HEK293 (cell line): ENCODE data around the gene CR1.
"Not testable (repeated sequence)": the region's sequence is repeated elsewhere in the genome, so short reads cannot be mapped to it uniquely, and the experiment has no call there.

Experiments used
- CTCF ChIA-PET: fragments of 350-600 bp; formaldehyde crosslinking; extraction: SDS; loops from one replicate; lab custom pipeline; 2021; ENCODE audit warnings: antibody characterized with exemption; lab: Yijun Ruan, JAX
- POLR2A ChIA-PET: fragments of 300-600 bp; formaldehyde crosslinking; extraction: SDS; loops from one replicate; lab custom pipeline; 2020; ENCODE audit warnings: antibody characterized with exemption, inconsistent platforms; lab: Yijun Ruan, JAX
- H3K27ac ChIP-seq: fragments of 200-500 bp; sonication (Bioruptor generic); 2 replicates; pipeline ENCODE4 v1.5.1; 2014; ENCODE audit warnings: low read depth, low read length, control low read depth, inconsistent platforms; ENCODE audit errors: extremely low read depth
- H3K36me3 ChIP-seq, 2 experiments: fragments of 200-500 bp in 1 of 2; sonication (Bioruptor generic) in 1 of 2; 1 replicate in 1 of 2; 2 replicates in 1 of 2; pipeline ENCODE4 v1.5.1; 2014 to 2017; ENCODE audit warnings: inconsistent platforms in 2 of 2, low read length in 2 of 2; ENCODE audit not compliant: control insufficient read depth in 2 of 2, insufficient read depth in 1 of 2
- H3K4me1 ChIP-seq: fragments of 200-500 bp; sonication (Bioruptor generic); 2 replicates; pipeline ENCODE4 v1.5.1; 2014; ENCODE audit warnings: mild to moderate bottlenecking, low read length, inconsistent platforms; ENCODE audit not compliant: control insufficient read depth, insufficient read depth
- H3K4me3 ChIP-seq: 2 replicates; pipeline ENCODE4 v1.5.1; 2011; ENCODE audit warnings: low read depth, mild to moderate bottlenecking, control low read depth, low read length, moderate library complexity
- H3K9me3 ChIP-seq: fragments of 200-500 bp; sonication (Bioruptor generic); 2 replicates; pipeline ENCODE4 v1.5.1; 2014; ENCODE audit warnings: low read depth, low read length, inconsistent platforms; ENCODE audit not compliant: control insufficient read depth, insufficient read depth
- GFI1B ChIP-seq: fragments of 450-650 bp; formaldehyde crosslinking; IDR thresholded peaks from 2 replicates; pipeline ENCODE4 v1.5.1; 2016; ENCODE audit warnings: missing biosample characterization, missing genetic modification characterization
- GLI4 ChIP-seq: fragments of 450-650 bp; formaldehyde crosslinking; IDR thresholded peaks from 2 replicates; pipeline ENCODE4 v1.5.1; 2016; ENCODE audit warnings: missing biosample characterization, missing genetic modification characterization
- OSR2 ChIP-seq: fragments of 450-650 bp; formaldehyde crosslinking; IDR thresholded peaks from 2 replicates; pipeline ENCODE4 v1.5.1; 2016; ENCODE audit warnings: missing biosample characterization, missing genetic modification characterization
- PATZ1 ChIP-seq: fragments of 450-650 bp; formaldehyde crosslinking; IDR thresholded peaks from 2 replicates; pipeline ENCODE4 v1.5.1; 2016; ENCODE audit warnings: missing biosample characterization, missing genetic modification characterization
- PRDM1 ChIP-seq: fragments of 450-650 bp; formaldehyde crosslinking; IDR thresholded peaks from 2 replicates; pipeline ENCODE4; 2016; ENCODE audit warnings: missing biosample characterization, missing genetic modification characterization
- REST ChIP-seq: fragments of 450-650 bp; formaldehyde crosslinking; IDR thresholded peaks from 2 replicates; pipeline ENCODE4 v1.5.1; 2016; ENCODE audit warnings: missing biosample characterization, missing genetic modification characterization
- SALL2 ChIP-seq: fragments of 450-650 bp; formaldehyde crosslinking; IDR thresholded peaks from 2 replicates; pipeline ENCODE4 v1.5.0; 2017; ENCODE audit warnings: missing biosample characterization, mild to moderate bottlenecking, missing genetic modification characterization, borderline replicate concordance
- ZBTB21 ChIP-seq: fragments of 450-650 bp; formaldehyde crosslinking; IDR thresholded peaks from 2 replicates; pipeline ENCODE4 v1.5.1; 2017; ENCODE audit warnings: missing biosample characterization, missing genetic modification characterization
- ZBTB6 ChIP-seq: fragments of 450-650 bp; formaldehyde crosslinking; IDR thresholded peaks from 2 replicates; pipeline ENCODE4 v1.5.1; 2017; ENCODE audit warnings: missing biosample characterization, missing genetic modification characterization
- ZEB2 ChIP-seq: fragments of 450-650 bp; formaldehyde crosslinking; IDR thresholded peaks from 2 replicates; pipeline ENCODE4 v1.5.1; 2016; ENCODE audit warnings: missing biosample characterization, missing genetic modification characterization
- ZNF391 ChIP-seq: fragments of 450-650 bp; formaldehyde crosslinking; IDR thresholded peaks from 2 replicates; pipeline ENCODE4 v1.5.1; 2016; ENCODE audit warnings: low read depth, missing biosample characterization, missing genetic modification characterization, borderline replicate concordance
- ZNF621 ChIP-seq: fragments of 450-650 bp; formaldehyde crosslinking; IDR thresholded peaks from 2 replicates; pipeline ENCODE4 v1.5.1; 2017; ENCODE audit warnings: missing biosample characterization, missing genetic modification characterization
- ZNF626 ChIP-seq: fragments of 450-650 bp; sonication (Bioruptor Pico); formaldehyde crosslinking; IDR thresholded peaks from 2 replicates; pipeline ENCODE4 v1.5.1; 2018; ENCODE audit warnings: missing biosample characterization, missing genetic modification characterization, inconsistent platforms
- ZNF664 ChIP-seq: fragments of 450-650 bp; formaldehyde crosslinking; IDR thresholded peaks from 2 replicates; pipeline ENCODE4 v1.5.1; 2016; ENCODE audit warnings: missing biosample characterization, missing genetic modification characterization
- ZNF677 ChIP-seq: fragments of 450-650 bp; IDR thresholded peaks from 2 replicates; pipeline ENCODE4 v1.5.0; 2018; ENCODE audit warnings: missing biosample characterization, mild to moderate bottlenecking, missing genetic modification characterization, moderate library complexity
- ZNF701 ChIP-seq: fragments of 450-650 bp; formaldehyde crosslinking; IDR thresholded peaks from 2 replicates; pipeline ENCODE4 v1.5.1; 2016; ENCODE audit warnings: missing biosample characterization, missing genetic modification characterization
- ZNF777 ChIP-seq: fragments of 450-650 bp; formaldehyde crosslinking; IDR thresholded peaks from 2 replicates; pipeline ENCODE4 v1.5.1; 2017; ENCODE audit warnings: missing biosample characterization, missing genetic modification characterization, borderline replicate concordance
- ZSCAN18 ChIP-seq: fragments of 450-650 bp; formaldehyde crosslinking; IDR thresholded peaks from 2 replicates; pipeline ENCODE4 v1.5.1; 2016; ENCODE audit warnings: missing biosample characterization, missing genetic modification characterization
- ZSCAN23 ChIP-seq: fragments of 450-650 bp; formaldehyde crosslinking; IDR thresholded peaks from 2 replicates; pipeline ENCODE4 v1.5.1; 2016; ENCODE audit warnings: missing biosample characterization, missing genetic modification characterization
- ZSCAN5A ChIP-seq: fragments of 450-650 bp; formaldehyde crosslinking; IDR thresholded peaks from 2 replicates; pipeline ENCODE4 v1.5.1; 2016; ENCODE audit warnings: missing biosample characterization, missing genetic modification characterization

Gene CR1

GRCh38 chr1:207620543-207620893, 124.6 kb downstream of the CR1 start:
- H3K27ac ChIP-seq: no peak overlapping the region
- H3K36me3 ChIP-seq: no peaks in the 10 kb centered on the region
- H3K4me1 ChIP-seq: no peaks in the 10 kb centered on the region
- ChIA-PET CTCF (interaction anchor here (0.5 to 2.5 kb wide), 22 partner anchors 10 to 1704 kb away, joined by 3 to 27 read pairs (median 4); partner anchors contain the start of gene CR1L), POLR2A (interaction anchor here (1.0 kb wide), 1 partner anchor 52 kb away, joined by 3 read pairs; no protein-coding TSS in a partner anchor)
- no peaks in the 10 kb centered on the region for H3K9me3 ChIP-seq
- H3K4me3 ChIP-seq: no peak overlapping the region
- TF ChIP-seq ZNF777 (tag by site-specific recombination) (no peak), ZNF621 (tag by site-specific recombination) (no peak), ZNF626 (tag by site-specific recombination) (no peak), ZNF664 (tag by site-specific recombination) (no peak), OSR2 (tag by site-specific recombination) (no peak), SALL2 (tag by site-specific recombination) (no peak), PRDM1 (tag by site-specific recombination) (no peak), ZNF701 (no peak), GLI4 (tag by site-specific recombination) (no peak), ZEB2 (no peak), ZBTB21 (tag by site-specific recombination) (no peak), PATZ1 (tag by site-specific recombination) (no peak), ZSCAN18 (tag by site-specific recombination) (no peak), ZNF391 (tag by site-specific recombination) (no peak), ZBTB6 (tag by site-specific recombination) (no peak), REST (no peak), GFI1B (tag by site-specific recombination) (no peak), ZSCAN5A (tag by site-specific recombination) (no peak), ZSCAN23 (no peak), ZNF677 (tag by site-specific recombination) (no peak)
- TF ChIP-seq, all 188 proteins: peak for 0

- H3K4me1 ChIP-seq, POLR2A ChIA-PET, H3K27ac ChIP-seq, H3K36me3 ChIP-seq, H3K9me3 ChIP-seq, H3K4me3 ChIP-seq: not testable (repeated sequence)
- CTCF ChIA-PET: interaction anchor here (0.7 kb wide), 2 partner anchors 65 to 77 kb away, joined by 3 to 4 read pairs; no protein-coding TSS in a partner anchor
Observed at GRCh38 chr1:207625504-207626071, 129.6 kb downstream of the CR1 start.
